ENCODE measurements around the gene SNRPA. TPM values are rescaled to one million over a fixed set of nuclear protein-coding genes. Genes with fewer than 3 reads are reported as not detected.

SNRPA gene
- total and polyA plus RNA-seq, 2 of the 4 experiments (the other 2 are of a cell fraction), result 30.3 to 81.3 TPM

DNA sequence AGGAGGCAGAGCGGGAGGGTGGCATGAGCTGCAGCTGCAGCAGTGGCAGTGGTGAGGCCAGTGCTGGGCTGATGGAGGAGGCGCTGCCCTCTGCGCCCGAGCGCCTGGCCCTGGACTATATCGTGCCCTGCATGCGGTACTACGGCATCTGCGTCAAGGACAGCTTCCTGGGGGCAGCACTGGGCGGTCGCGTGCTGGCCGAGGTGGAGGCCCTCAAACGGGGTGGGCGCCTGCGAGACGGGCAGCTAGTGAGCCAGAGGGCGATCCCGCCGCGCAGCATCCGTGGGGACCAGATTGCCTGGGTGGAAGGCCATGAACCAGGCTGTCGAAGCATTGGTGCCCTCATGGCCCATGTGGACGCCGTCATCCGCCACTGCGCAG lies 50.0 kb downstream of the SNRPA start:
- POLR2A ChIA-PET (ENCODE audit: unreplicated experiment), result interaction anchor here (0.6 to 0.7 kb wide), 2 partner anchors 19 to 59 kb away, joined by 3 to 11 read pairs; no protein-coding TSS in a partner anchor
- no TSS peak for BruUV-seq (replicated peaks)
- peaks cover 36% of the 10 kb centered on the region for H3K4me1 ChIP-seq (ENCODE audit: control insufficient read depth, insufficient read depth, low read length)

More for the DNA sequence above, 50.0 kb downstream of the SNRPA start:
- Histone ChIP-seq H4K91ac (ENCODE audit: insufficient read depth, low read depth, low read length) (no peak overlapping the region), H2BK20ac (ENCODE audit: low read depth, low read length) (no peak overlapping the region), H4K5ac (ENCODE audit: low read depth, low read length) (no peak overlapping the region), H2AK9ac (replicated peaks; ENCODE audit: low read depth, low read length, poor library complexity) (no peak overlapping the region), H3K9me3 (ENCODE audit: control insufficient read depth, insufficient read depth, low read length) (no peaks in the 10 kb centered on the region), H2BK15ac (ENCODE audit: low read depth, low read length) (no peak overlapping the region), H2BK5ac (ENCODE audit: low read depth, low read length, poor library complexity, severe bottlenecking) (no peak overlapping the region), H3K18ac (ENCODE audit: low read depth, low read length) (no peak overlapping the region), H3K23ac (ENCODE audit: low read depth, low read length) (peak overlapping the region; percentile 28; the same call in 1 of the 2 replicates), H3K27ac (ENCODE audit: insufficient read depth, low read length) (no peak overlapping the region), H3K36me3 (ENCODE audit: control insufficient read depth, insufficient read depth, low read length) (peaks cover 44% of the 10 kb centered on the region), H3K79me1 (ENCODE audit: low read depth in 1 of 2, low read length in 2 of 2) (peaks cover 8 to 71% of the 10 kb centered on the region in 2 experiments; a peak in 3 of 4 replicates), H2AK5ac (ENCODE audit: low read depth, low read length) (no peak overlapping the region), H3K56ac (ENCODE audit: extremely low read depth, insufficient read depth, low read length) (no peak overlapping the region), H3K9ac (ENCODE audit: low read depth, low read length) (no peak overlapping the region), H4K20me1 (ENCODE audit: insufficient read depth, low read length) (peaks cover 63% of the 10 kb centered on the region), H3K27me3 (ENCODE audit: control insufficient read depth, insufficient read depth, low read length) (no peaks in the 10 kb centered on the region), H3K9me1 (ENCODE audit: insufficient read depth, low read length) (peaks cover 34% of the 10 kb centered on the region), H3K4ac (ENCODE audit: low read depth, low read length) (no peak overlapping the region), H4K8ac (ENCODE audit: low read depth in 2 of 2, low read length in 2 of 2) (no peak overlapping the region), H3K4me3 (ENCODE audit: insufficient read depth, low read depth, low read length) (no peak overlapping the region; the same call in 1 of the 2 replicates), H2AFZ (replicated peaks; ENCODE audit: low read length, poor library complexity) (peak overlapping the region; percentile 10), H3K4me2 (ENCODE audit: low read depth, low read length) (peak overlapping the region; percentile 35; the same call in 1 of the 2 replicates), H3K14ac (replicated peaks; ENCODE audit: low read depth, low read length) (no peak overlapping the region), H2BK120ac (ENCODE audit: low read depth, low read length) (no peak overlapping the region)
- CTCF ChIA-PET, result no interaction called here
- dilution Hi-C loops (cut with HindIII; ENCODE audit: low sequenced_read_pairs, unreplicated experiment) (no loop called here), in situ Hi-C loops (cut with MboI; ENCODE audit: low sequenced_read_pairs) (no loop called here), intact Hi-C loops (cut with micrococcal nuclease) (no loop called here)
- no peak for TF ChIP-seq CEBPB (IDR thresholded peaks at IDR 0.05; ENCODE audit: low read depth, low read length)
- no peak for TF ChIP-seq ELK1 (IDR thresholded peaks at IDR 0.05; ENCODE audit: borderline replicate concordance, low read depth, low read length)
- TF ChIP-seq RCOR1 (IDR thresholded peaks at IDR 0.05; ENCODE audit: insufficient replicate concordance, low read length), result no peak
- no peak for TF ChIP-seq RAD21 (IDR thresholded peaks at IDR 0.05; ENCODE audit: low read length)
- TF ChIP-seq POLR2A (IDR thresholded peaks at IDR 0.05; ENCODE audit: low read depth, low read length), result no peak
- no peak for TF ChIP-seq BHLHE40 (IDR thresholded peaks at IDR 0.05; ENCODE audit: low read depth, low read length)
- no peak for TF ChIP-seq MAZ (IDR thresholded peaks at IDR 0.05; ENCODE audit: borderline replicate concordance, low read depth, low read length)
- no peak for TF ChIP-seq NFE2L2 (IDR thresholded peaks at IDR 0.05; ENCODE audit: low read depth, low read length)
- no peak for TF ChIP-seq FOS (IDR thresholded peaks at IDR 0.05; ENCODE audit: low read depth, low read length)
- TF ChIP-seq MXI1 (IDR thresholded peaks at IDR 0.05; ENCODE audit: borderline replicate concordance, low read depth, low read length), result no peak
- no peak for TF ChIP-seq CHD1 (IDR thresholded peaks at IDR 0.05; ENCODE audit: low read depth, low read length)
- TF ChIP-seq MAFK (IDR thresholded peaks at IDR 0.05; ENCODE audit: low read depth, low read length), result no peak
- no peak for TF ChIP-seq CTCF (conservative IDR thresholded peaks at IDR 0.05; ENCODE audit: low read depth, low read length)
- no peak for TF ChIP-seq RFX5 (IDR thresholded peaks at IDR 0.05; ENCODE audit: low read depth, low read length)
- TF ChIP-seq SMC3 (IDR thresholded peaks at IDR 0.05; ENCODE audit: low read depth, low read length), result no peak
- TF ChIP-seq USF2 (IDR thresholded peaks at IDR 0.05; ENCODE audit: low read depth, low read length), result no peak
- DNase-seq, result no peak
- 94% methylated on average over 21 of the region's 27 CpGs; no CpG with 5 or more reads in 1 of the 2 experiments for WGBS, 2 experiments (ENCODE audit: extremely low coverage in 2 of 2, insufficient read length in 1 of 2)
- ATAC-seq (ENCODE audit: low read depth), result no peak
